Epithelial cell of proximal tubule (primary cell): ENCODE measurements around the gene GANAB. TPM values are rescaled to one million over a fixed set of nuclear protein-coding genes. Genes with fewer than 3 reads are reported as not detected.
"Not testable (repeated sequence)": the region's sequence is repeated elsewhere in the genome, so short reads cannot be mapped to it uniquely, and the experiment has no call there.

Experiments
- DNase-seq: peaks from one replicate; pipeline ENCODE4 v3.0.0-alpha.2; 2011; ENCODE audit warnings: low read depth
- H3K4me3 ChIP-seq: 2 replicates; pipeline ENCODE4 v1.5.1; 2011; ENCODE audit warnings: low read depth, mild to moderate bottlenecking, low read length
- total RNA-seq: library from RNA; depleted of rRNA; stranded (reverse); fragments of >200 nt; gene quantifications from 2 replicates; pipeline ENCODE4 v1.2.3, GENCODE V29; 2015
- TF ChIP-seq, protein P1 (sequence below): conservative IDR thresholded peaks from 2 replicates; pipeline ENCODE4 v1.5.1; 2012; ENCODE audit warnings: low read depth, mild to moderate bottlenecking, low read length

Gene GANAB
- total RNA-seq, 1 donor from 2014 or later = 281 TPM

DNA sequence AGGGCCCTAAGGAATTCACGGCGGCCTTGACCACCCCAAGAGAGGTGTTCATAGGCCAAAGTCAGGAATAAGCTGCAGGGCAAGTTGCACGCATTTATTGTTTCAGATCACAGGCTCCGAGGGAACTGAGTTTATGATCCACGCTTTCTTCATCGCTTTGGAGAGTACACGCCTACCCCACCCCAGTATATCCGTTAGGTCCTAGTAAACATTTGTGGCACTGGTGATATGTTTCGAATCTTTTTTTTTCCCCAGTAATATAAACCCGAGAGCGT is 805 bp downstream of the GANAB start:
- TF ChIP-seq, protein P1, sequence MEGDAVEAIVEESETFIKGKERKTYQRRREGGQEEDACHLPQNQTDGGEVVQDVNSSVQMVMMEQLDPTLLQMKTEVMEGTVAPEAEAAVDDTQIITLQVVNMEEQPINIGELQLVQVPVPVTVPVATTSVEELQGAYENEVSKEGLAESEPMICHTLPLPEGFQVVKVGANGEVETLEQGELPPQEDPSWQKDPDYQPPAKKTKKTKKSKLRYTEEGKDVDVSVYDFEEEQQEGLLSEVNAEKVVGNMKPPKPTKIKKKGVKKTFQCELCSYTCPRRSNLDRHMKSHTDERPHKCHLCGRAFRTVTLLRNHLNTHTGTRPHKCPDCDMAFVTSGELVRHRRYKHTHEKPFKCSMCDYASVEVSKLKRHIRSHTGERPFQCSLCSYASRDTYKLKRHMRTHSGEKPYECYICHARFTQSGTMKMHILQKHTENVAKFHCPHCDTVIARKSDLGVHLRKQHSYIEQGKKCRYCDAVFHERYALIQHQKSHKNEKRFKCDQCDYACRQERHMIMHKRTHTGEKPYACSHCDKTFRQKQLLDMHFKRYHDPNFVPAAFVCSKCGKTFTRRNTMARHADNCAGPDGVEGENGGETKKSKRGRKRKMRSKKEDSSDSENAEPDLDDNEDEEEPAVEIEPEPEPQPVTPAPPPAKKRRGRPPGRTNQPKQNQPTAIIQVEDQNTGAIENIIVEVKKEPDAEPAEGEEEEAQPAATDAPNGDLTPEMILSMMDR = no peak
- peak overlapping the region; percentile 99 for H3K4me3 ChIP-seq
- no peak for DNase-seq

DNA sequence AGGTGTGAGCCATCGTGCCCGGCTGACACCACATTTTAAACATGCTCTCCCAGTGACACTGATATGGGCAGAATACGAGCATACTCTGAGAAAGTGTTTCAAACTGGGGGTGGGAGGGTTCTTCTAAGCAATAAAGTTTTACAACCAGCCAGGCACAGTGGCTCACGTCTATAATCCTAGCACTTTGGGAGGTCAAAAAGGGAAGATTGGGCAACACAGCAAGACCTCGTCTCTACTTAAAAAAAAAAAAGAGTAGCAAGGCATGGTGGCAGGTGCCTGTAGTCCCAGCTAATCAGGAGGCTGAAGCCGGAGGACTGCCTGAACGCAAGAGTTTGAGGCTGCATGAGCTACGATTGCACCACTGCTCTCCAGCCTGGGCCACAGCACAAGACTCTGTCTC is 2.2 kb downstream of the GANAB start:
- DNase-seq = no peak
- TF ChIP-seq, protein P1 = no peak
- no peak overlapping the region for H3K4me3 ChIP-seq

DNA sequence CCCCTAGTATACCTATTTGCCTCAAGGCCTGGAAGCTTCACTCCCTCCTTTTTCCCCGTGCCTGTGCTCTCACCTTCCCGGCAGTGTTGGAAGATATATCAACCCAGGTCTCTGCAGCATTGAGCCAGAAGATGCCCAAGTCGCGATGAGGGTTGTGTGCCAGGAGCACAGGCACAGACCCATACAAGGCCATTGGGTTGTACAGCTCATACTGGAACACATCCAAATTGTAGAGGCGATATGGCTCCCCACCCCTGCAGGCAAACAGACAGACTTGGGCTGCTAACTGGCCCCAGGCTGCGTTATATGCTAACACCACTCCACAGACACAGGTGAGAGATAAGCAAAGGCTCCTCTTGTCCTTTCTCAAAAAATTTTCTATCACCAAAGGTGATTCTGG is 13.9 kb downstream of the GANAB start:
- no peak for DNase-seq
- TF ChIP-seq, protein P1 = no peak
- no peak overlapping the region for H3K4me3 ChIP-seq

DNA sequence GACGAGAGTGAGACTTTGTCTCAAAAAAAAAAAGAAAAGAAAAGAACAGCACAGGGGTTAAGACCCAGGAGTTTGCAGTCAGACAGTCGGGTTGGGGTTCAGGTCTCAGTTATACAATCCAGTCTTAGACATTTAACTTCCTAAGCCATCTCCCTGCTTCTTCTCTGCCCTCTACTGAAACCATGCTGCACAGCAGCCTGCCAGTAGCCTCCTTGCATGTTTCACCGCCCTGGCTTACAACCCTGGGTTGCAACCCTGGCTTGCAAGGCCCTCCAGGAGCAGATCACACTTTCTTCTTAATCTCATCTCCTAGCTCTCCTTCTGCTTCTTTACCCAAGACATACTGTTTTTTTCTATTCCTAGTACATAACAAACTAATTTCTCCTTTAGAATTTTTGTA is 18.7 kb downstream of the GANAB start:
- H3K4me3 ChIP-seq = no peak overlapping the region
- no peak for DNase-seq
- TF ChIP-seq, protein P1 = peak; percentile 17

DNA sequence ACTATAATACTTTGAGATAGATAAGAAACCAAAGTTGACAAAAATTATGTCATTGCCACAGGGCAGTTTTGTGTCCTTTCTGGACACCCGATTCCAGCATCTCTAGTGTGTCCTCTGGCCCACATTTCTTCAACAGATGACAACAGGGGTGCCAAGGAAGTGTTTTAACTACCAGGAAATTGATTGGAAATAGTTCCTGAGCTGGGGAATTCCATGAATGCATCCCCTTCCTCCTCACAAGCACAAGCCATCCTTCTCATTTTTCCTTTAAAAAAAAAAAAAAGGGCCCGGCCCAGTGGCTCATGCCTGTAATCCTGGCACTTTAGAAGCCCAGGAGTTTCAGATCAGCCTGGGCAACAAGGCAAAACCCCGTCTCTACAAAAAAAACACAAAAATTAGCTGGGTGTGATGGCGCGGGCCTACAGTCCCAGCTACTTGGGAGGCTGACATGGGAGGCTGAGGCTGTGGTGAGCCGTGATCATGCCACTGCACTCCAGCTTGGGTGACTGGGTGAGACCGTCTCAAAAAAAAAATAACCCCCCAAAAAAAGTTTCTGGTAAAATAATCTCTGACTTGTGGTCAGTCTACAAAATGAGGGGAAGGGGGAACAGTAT is 23.8 kb downstream of the GANAB start:
- no peak for DNase-seq
- TF ChIP-seq, protein P1 = no peak
- H3K4me3 ChIP-seq = peak overlapping the region; percentile 20

DNA sequence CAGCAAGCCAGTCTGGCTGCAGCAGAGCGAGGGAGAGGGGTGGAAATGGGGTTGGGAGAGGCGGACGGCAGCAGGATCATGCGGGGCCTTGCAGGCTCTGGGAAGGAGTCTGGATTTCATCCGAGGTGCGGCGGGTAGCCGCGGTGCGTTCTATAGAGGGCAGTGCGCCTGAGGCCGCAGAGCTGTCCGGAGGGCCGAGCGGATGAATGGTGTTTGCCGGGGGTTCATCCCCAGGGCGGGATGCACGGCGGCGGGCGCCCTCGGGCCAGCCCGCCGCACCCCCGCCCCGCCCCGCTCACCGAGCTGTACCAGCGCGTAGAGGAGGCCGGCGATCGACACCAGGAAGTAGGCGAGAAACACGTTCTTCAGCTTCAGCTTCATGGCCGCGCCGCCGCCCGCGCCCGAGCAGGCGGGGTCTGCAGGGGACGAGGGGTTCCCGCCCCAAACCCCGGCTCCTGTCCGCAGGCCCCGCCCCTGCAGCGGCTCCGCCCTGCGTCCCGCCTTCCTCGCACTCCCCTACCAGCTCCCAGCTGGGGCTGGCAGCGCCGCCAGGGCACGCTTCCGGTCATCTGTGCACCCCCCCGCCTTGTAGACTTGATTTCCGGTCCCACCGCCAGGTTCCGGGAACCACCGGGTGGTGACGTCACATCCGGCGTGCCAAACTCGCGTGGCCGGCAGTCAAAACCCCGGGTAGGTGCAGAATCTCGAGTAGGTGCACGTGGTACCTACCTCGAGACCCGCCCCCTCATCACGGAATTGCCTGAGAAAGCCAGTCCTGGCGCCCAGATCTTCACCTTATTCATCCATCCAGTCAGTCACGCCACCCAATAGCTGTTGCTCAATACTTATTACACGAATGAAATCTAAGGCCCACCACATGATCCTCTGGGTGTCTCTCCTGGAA is 24.6 kb downstream of the GANAB start, which contains the start of gene B3GAT3:
TSS of gene B3GAT3 (minus strand) at position 420 of the 904 bp plus-strand sequence. CDS start at position 381, 39 bp downstream.
- peak; percentile 93 for DNase-seq
- peak within 1 kb of the TSS; percentile 87 for H3K4me3 ChIP-seq
- TF ChIP-seq, protein P1 = no peak

DNA sequence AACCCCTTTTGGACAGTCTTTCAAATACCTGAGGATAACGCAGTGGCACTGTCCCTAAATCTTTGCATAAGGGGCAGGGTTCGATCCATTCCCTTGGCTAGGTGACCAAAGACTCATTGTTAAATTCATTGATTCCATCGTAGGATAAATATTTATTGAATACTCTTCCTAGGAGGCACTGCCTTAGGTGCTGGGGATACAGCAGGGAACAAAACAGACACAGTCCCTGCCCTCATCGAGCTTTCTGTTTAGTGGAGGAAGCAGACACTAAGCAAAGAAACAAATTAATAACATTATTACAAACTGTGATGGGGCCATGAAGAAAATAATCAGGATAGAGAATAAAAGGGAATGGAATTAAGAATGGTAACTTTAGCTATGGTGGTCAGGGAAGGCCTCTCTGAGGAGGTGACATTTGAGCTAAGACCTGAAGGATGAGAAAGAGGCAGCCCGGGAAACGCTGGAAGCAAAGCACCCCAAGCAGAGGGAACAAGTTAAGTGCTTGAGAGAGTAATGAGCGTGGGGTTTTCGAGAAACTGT is 25.3 kb downstream of the GANAB start:
- TF ChIP-seq, protein P1 = no peak
- peak overlapping the region; percentile 87 for H3K4me3 ChIP-seq
- no peak for DNase-seq

DNA sequence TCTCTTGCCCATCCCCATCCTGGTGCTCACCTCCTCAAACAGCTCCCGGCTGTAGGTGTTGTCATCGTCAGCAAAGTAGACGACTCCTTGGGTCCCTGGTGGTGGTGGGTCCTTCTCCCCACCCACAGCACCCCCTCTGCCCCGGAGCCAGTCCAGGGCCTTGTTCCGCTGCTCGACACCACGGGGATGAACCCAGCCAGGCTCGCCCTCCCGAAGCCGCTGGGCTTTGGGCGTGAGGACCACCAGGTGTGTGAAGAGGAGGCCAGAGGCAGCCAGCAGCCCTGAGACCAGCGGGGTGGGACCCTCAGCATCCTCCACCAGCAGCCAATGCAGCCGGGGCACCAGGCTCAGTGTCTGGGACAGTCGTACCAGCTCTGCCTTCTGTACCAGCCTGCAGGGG is 29.5 kb downstream of the GANAB start:
- DNase-seq, H3K4me3 ChIP-seq: not testable (repeated sequence)
